Renal pelvis (tissue), 4 donors: ENCODE data around the gene PYDC1. TPM values are rescaled to one million over a fixed set of nuclear protein-coding genes. Genes with fewer than 3 reads are reported as not detected.
"Not testable (repeated sequence)": the region's sequence is repeated elsewhere in the genome, so short reads cannot be mapped to it uniquely, and the experiment has no call there.

ENCODE experiments used
- DNase-seq: peaks from one replicate; pipeline ENCODE4 v3.0.0-alpha.2; 2013
- polyA plus RNA-seq, 3 donors: library from polyadenylated mRNA; unstranded; fragments of 120-200 nt; gene quantifications; one replicate each; pipeline ENCODE4 v1.2.1, GENCODE V29; 2013; ENCODE audit not compliant: insufficient read length in 3 of 3

PYDC1 gene
- polyA plus RNA-seq, 3 donors = not detected

GRCh38 chr16:31179747-31180459, 37.0 kb downstream of the PYDC1 start, which contains the start of gene FUS:
FUS (plus strand) TSS chr16:31180139; CDS start chr16:31180215, 76 bp downstream.
- peak; percentile 89 for DNase-seq

GRCh38 chr16:31179219-31179746, 37.7 kb downstream of the PYDC1 start:
- no peak for DNase-seq

- DNase-seq = no peak
These were observed 39.8 kb downstream of the PYDC1 start for GRCh38 chr16:31177136-31177535.

GRCh38 chr16:31170048-31170447, 46.9 kb downstream of the PYDC1 start:
- not testable (repeated sequence) for DNase-seq

DNA sequence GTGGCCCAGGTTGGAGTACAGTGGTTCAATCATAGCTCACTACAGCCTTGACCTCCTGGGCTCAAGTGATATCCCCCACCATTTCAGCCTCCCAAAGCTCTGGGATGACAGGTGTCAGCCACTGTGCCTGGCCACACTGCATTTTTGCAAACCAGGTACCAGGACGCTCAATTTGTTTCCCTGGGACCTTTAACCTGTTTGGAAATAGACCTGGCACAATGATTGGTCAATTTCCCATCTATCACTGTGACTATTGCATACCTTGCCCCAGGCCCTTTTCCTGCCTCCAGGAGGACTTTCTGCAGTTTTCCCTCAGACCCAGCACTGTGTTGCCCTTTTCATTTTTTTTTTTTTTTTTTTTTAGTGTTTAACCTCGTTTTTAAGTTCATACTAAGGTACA, 48.1 kb downstream of the PYDC1 start:
- no peak for DNase-seq

DNA sequence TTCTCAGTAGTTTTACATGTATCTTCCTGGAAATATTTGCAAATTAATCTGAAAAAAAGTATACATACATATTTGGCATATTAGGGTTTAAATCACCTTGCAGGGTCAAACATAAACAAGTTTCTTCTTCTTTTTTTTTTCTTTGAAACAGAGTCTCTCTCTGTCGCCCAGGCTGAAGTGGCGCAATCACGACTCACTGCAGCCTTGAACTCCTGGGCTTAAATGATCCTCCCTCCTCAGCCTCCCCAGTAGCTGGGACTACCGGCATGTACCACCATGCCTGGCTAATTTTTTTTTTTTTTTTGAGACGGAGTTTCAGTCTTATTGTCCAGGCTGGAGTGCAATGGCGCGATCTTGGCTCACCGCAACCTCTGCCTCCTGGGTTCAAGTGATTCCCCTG, 49.6 kb downstream of the PYDC1 start:
- no peak for DNase-seq

Other genes starting within 250 kb of the PYDC1 start
- gene HSD3B7, start 231.9 kb downstream of the PYDC1 start, polyA plus RNA-seq = 10 to 100 TPM in 2 of 3 donors, 1 to 10 TPM in 1; 8.1 to 10.9 (median 10.8) TPM
- 1 to 10 TPM; 1.2 to 2.2 (median 1.7) TPM for gene STX1B, start 206.5 kb downstream of the PYDC1 start, polyA plus RNA-seq
- 10 to 100 TPM; 38.4 to 47.3 (median 45.4) TPM for gene STX4, start 183.6 kb downstream of the PYDC1 start, polyA plus RNA-seq
- 1 to 10 TPM; 5.7 to 7.6 (median 6.4) TPM for gene ZNF668, start 142.9 kb downstream of the PYDC1 start, polyA plus RNA-seq
- gene ZNF646, start 142.7 kb downstream of the PYDC1 start, polyA plus RNA-seq = 10 to 100 TPM; 13.2 to 19.0 (median 14.5) TPM
- gene PRSS53, start 128.2 kb downstream of the PYDC1 start, polyA plus RNA-seq = 1 to 10 TPM; 1.0 to 2.0 (median 1.3) TPM
- 10 to 100 TPM; 64.6 to 86.1 (median 72.4) TPM for gene VKORC1, start 122.3 kb downstream of the PYDC1 start, polyA plus RNA-seq
- 10 to 100 TPM; 40.4 to 47.7 (median 41.6) TPM for gene BCKDK, start 108.7 kb downstream of the PYDC1 start, polyA plus RNA-seq
- gene KAT8, start 99.5 kb downstream of the PYDC1 start, polyA plus RNA-seq = 10 to 100 TPM; 66.4 to 80.5 (median 75.9) TPM
- 10 to 100 TPM; 74.4 to 91.2 (median 75.3) TPM for gene PRSS8, start 81.4 kb downstream of the PYDC1 start, polyA plus RNA-seq
- 1 to 10 TPM; 1.4 to 2.0 (median 1.7) TPM for gene PRSS36, start 67.1 kb downstream of the PYDC1 start, polyA plus RNA-seq
- 100 to 1,000 TPM; 689 to 914 (median 729) TPM for gene FUS, start 37.0 kb downstream of the PYDC1 start, polyA plus RNA-seq
- gene PYCARD, start 14.4 kb downstream of the PYDC1 start, polyA plus RNA-seq = 10 to 100 TPM; 10.3 to 13.1 (median 12.4) TPM
- under 1 TPM; 0.07 to 0.28 (median 0.18) TPM for gene TRIM72, start 3.0 kb downstream of the PYDC1 start, polyA plus RNA-seq
- 1 to 10 TPM; 1.7 to 2.6 (median 2.2) TPM for gene ITGAM, start 42.8 kb upstream of the PYDC1 start, polyA plus RNA-seq
- gene ITGAX, start 138.0 kb upstream of the PYDC1 start, polyA plus RNA-seq = 1 to 10 TPM in 1 of 3 donors, under 1 TPM in 2; 0.51 to 1.1 (median 0.83) TPM
- under 1 TPM in 2 of 3 donors, not detected in 1; 0.28 to 0.46 TPM for gene ITGAD, start 176.2 kb upstream of the PYDC1 start, polyA plus RNA-seq
- 1 to 10 TPM in 2 of 3 donors, under 1 TPM in 1; 0.42 to 1.4 (median 1.1) TPM for gene COX6A2, start 211.2 kb upstream of the PYDC1 start, polyA plus RNA-seq
- 1 to 10 TPM; 3.2 to 3.3 (median 3.2) TPM for gene ZNF843, start 225.7 kb upstream of the PYDC1 start, polyA plus RNA-seq
- 10 to 100 TPM; 13.1 to 19.0 (median 16.9) TPM for gene ARMC5, start 242.4 kb upstream of the PYDC1 start, polyA plus RNA-seq